ENCODE measurements around the gene TNFSF18. TPM values are rescaled to one million over a fixed set of nuclear protein-coding genes. Genes with fewer than 3 reads are reported as not detected.

The TNFSF18 gene
- polyA plus RNA-seq, 1 donor from 2014 or later = not detected

DNA sequence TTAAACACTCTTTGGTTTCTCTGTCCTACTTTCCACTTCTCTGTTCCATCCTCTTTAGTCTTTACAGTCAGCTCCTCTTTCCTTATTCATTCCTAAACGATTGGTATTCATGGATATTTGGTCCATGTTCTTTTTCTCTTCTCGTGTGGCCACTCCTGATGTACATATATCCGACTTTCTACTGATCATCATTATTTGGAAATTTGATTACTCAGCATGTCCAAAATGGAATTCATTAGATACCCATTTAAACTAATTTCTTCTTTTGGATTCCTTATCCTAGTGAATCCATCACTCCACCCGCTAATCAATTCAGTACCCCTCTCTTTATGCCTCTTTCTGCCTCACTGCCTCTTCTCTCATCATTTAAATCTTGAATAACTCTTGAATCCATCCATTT is 43.8 kb upstream of the TNFSF18 start:
- H3K9me3 ChIP-seq (ENCODE audit: low read length) = no peaks in the 10 kb centered on the region
- H3F3A ChIP-seq (ENCODE audit: insufficient read depth, low read length, poor library complexity, severe bottlenecking) = no peaks in the 10 kb centered on the region
- TF ChIP-seq SMC3 (conservative IDR thresholded peaks at IDR 0.05; ENCODE audit: poor library complexity) (no peak), RAD21 (conservative IDR thresholded peaks at IDR 0.05) (no peak), EP300 (conservative IDR thresholded peaks at IDR 0.05; ENCODE audit: poor library complexity, severe bottlenecking) (no peak)
- TF ChIP-seq, protein P1, sequence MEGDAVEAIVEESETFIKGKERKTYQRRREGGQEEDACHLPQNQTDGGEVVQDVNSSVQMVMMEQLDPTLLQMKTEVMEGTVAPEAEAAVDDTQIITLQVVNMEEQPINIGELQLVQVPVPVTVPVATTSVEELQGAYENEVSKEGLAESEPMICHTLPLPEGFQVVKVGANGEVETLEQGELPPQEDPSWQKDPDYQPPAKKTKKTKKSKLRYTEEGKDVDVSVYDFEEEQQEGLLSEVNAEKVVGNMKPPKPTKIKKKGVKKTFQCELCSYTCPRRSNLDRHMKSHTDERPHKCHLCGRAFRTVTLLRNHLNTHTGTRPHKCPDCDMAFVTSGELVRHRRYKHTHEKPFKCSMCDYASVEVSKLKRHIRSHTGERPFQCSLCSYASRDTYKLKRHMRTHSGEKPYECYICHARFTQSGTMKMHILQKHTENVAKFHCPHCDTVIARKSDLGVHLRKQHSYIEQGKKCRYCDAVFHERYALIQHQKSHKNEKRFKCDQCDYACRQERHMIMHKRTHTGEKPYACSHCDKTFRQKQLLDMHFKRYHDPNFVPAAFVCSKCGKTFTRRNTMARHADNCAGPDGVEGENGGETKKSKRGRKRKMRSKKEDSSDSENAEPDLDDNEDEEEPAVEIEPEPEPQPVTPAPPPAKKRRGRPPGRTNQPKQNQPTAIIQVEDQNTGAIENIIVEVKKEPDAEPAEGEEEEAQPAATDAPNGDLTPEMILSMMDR (IDR thresholded peaks at IDR 0.05; ENCODE audit: poor library complexity, severe bottlenecking) = no peak
- no peak overlapping the region for H2AFZ ChIP-seq (ENCODE audit: low read depth, low read length)
- H3K4me2 ChIP-seq (ENCODE audit: low read length) = no peak overlapping the region
- no peaks in the 10 kb centered on the region for H3K36me3 ChIP-seq (ENCODE audit: insufficient read depth, low read length)
- H4K20me1 ChIP-seq (ENCODE audit: insufficient read depth) = no peaks in the 10 kb centered on the region
- H3K27me3 ChIP-seq (ENCODE audit: insufficient read depth, low read depth, low read length) = no peaks in the 10 kb centered on the region
- no peaks in the 10 kb centered on the region for H3K79me2 ChIP-seq (replicated peaks; ENCODE audit: insufficient read depth, low read length)
- no peak overlapping the region for H3K9ac ChIP-seq (ENCODE audit: low read length)
- no peak overlapping the region for H3K4me3 ChIP-seq (ENCODE audit: low read length)
- no peak overlapping the region for H3K27ac ChIP-seq (ENCODE audit: low read length)
- no peaks in the 10 kb centered on the region for H3K9me2 ChIP-seq (ENCODE audit: insufficient read depth, low read length)

DNA sequence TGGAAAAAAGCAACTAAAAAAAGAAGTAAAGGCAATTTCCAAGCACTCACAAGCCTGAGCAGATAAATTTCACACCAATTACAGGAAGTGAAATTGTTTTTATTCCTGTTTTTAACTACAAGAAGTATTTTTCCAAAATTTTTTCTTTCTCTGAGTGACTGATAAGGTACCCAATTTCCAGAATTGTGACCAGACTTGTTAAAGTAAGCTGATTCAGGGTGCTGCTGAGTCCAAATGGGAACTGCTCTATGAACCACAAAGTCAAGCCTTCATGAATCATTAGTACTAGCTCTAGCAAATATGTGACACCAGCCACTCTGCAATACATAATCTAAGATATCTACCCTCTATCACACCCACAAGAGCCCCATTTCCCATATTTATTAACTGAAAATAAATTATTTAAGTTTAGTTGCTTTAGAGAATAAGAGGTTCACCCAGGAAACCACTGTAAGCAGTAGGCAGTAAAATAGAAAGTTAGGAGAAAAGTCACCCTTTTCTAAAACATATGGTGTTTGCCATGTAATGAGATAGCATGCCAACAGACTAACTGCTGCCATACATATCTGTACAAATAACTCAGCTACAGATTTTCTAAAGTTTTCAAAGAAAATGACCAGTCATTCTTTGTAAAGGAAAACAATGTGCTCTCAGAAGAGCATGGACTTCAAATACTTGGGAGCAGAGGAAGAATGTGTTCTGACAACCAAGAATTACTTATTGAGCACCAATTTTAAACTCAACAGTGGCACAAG is 43.1 kb upstream of the TNFSF18 start:
- no peaks in the 10 kb centered on the region for H3K9me3 ChIP-seq (ENCODE audit: low read length)
- no peak for TF ChIP-seq POLR2AphosphoS5 (IDR thresholded peaks at IDR 0.05)
- TF ChIP-seq EP300 (conservative IDR thresholded peaks at IDR 0.05; ENCODE audit: poor library complexity, severe bottlenecking) = no peak
- no peak for TF ChIP-seq RAD21 (conservative IDR thresholded peaks at IDR 0.05)
- TF ChIP-seq, protein P1 (IDR thresholded peaks at IDR 0.05; ENCODE audit: poor library complexity, severe bottlenecking) = no peak
- no peak overlapping the region for H3K4me3 ChIP-seq (ENCODE audit: low read length)
- no peak overlapping the region for H3K9ac ChIP-seq (ENCODE audit: low read length)
- no peaks in the 10 kb centered on the region for H3K79me2 ChIP-seq (replicated peaks; ENCODE audit: insufficient read depth, low read length)
- H3K4me2 ChIP-seq (ENCODE audit: low read length) = no peak overlapping the region
- H3K9me2 ChIP-seq (ENCODE audit: insufficient read depth, low read length) = no peaks in the 10 kb centered on the region
- no peak overlapping the region for H2AFZ ChIP-seq (ENCODE audit: low read depth, low read length)
- H4K20me1 ChIP-seq (ENCODE audit: insufficient read depth) = no peaks in the 10 kb centered on the region
- H3F3A ChIP-seq (ENCODE audit: insufficient read depth, low read length, poor library complexity, severe bottlenecking) = no peaks in the 10 kb centered on the region
- H3K27me3 ChIP-seq (ENCODE audit: insufficient read depth, low read depth, low read length) = no peaks in the 10 kb centered on the region
- H3K27ac ChIP-seq (ENCODE audit: low read length) = no peak overlapping the region
- H3K36me3 ChIP-seq (ENCODE audit: insufficient read depth, low read length) = no peaks in the 10 kb centered on the region

DNA sequence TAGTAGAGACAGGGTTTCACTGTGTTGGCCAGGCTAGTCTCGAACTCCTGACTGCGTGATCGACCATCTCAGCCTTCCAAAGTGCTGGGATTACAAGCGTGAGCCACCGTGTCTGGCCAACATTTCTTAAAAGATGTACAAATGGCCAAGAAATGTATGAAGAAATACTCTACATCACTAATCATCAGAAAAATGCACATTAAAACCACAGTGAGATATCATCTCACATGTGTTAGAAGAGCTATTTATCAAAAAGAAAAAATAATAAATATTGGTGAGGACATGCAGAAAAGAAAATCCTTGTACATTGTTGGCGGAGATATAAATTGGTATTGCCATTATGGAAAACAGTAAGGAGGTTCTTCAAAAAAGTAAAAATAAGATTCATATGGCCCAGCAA is 33.6 kb upstream of the TNFSF18 start:
- H3K9me3 ChIP-seq (ENCODE audit: low read length) = no peaks in the 10 kb centered on the region
- no peak overlapping the region for H2AFZ ChIP-seq (ENCODE audit: low read depth, low read length)

More for the DNA sequence above, 33.6 kb upstream of the TNFSF18 start:
- H3K27ac ChIP-seq (ENCODE audit: low read length) = no peak overlapping the region
- no peak overlapping the region for H3K9ac ChIP-seq (ENCODE audit: low read length)
- H3K36me3 ChIP-seq (ENCODE audit: insufficient read depth, low read length) = no peaks in the 10 kb centered on the region
- H3K79me2 ChIP-seq (replicated peaks; ENCODE audit: insufficient read depth, low read length) = no peaks in the 10 kb centered on the region
- no peaks in the 10 kb centered on the region for H4K20me1 ChIP-seq (ENCODE audit: insufficient read depth)
- TF ChIP-seq RAD21 (conservative IDR thresholded peaks at IDR 0.05) (no peak), SMC3 (conservative IDR thresholded peaks at IDR 0.05; ENCODE audit: poor library complexity) (no peak), MXI1 (conservative IDR thresholded peaks at IDR 0.05; ENCODE audit: poor library complexity, severe bottlenecking) (no peak), TAF1 (IDR thresholded peaks at IDR 0.05; ENCODE audit: low read depth) (no peak), POLR2AphosphoS5 (IDR thresholded peaks at IDR 0.05) (no peak), EZH2 (IDR thresholded peaks at IDR 0.05; ENCODE audit: borderline replicate concordance, insufficient read depth, low read length, poor library complexity, severe bottlenecking) (no peak), EP300 (conservative IDR thresholded peaks at IDR 0.05; ENCODE audit: poor library complexity, severe bottlenecking) (no peak)
- TF ChIP-seq, protein P1 (IDR thresholded peaks at IDR 0.05; ENCODE audit: poor library complexity, severe bottlenecking) = no peak
- TF ChIP-seq, protein P2, sequence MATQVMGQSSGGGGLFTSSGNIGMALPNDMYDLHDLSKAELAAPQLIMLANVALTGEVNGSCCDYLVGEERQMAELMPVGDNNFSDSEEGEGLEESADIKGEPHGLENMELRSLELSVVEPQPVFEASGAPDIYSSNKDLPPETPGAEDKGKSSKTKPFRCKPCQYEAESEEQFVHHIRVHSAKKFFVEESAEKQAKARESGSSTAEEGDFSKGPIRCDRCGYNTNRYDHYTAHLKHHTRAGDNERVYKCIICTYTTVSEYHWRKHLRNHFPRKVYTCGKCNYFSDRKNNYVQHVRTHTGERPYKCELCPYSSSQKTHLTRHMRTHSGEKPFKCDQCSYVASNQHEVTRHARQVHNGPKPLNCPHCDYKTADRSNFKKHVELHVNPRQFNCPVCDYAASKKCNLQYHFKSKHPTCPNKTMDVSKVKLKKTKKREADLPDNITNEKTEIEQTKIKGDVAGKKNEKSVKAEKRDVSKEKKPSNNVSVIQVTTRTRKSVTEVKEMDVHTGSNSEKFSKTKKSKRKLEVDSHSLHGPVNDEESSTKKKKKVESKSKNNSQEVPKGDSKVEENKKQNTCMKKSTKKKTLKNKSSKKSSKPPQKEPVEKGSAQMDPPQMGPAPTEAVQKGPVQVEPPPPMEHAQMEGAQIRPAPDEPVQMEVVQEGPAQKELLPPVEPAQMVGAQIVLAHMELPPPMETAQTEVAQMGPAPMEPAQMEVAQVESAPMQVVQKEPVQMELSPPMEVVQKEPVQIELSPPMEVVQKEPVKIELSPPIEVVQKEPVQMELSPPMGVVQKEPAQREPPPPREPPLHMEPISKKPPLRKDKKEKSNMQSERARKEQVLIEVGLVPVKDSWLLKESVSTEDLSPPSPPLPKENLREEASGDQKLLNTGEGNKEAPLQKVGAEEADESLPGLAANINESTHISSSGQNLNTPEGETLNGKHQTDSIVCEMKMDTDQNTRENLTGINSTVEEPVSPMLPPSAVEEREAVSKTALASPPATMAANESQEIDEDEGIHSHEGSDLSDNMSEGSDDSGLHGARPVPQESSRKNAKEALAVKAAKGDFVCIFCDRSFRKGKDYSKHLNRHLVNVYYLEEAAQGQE (IDR thresholded peaks at IDR 0.05; ENCODE audit: borderline replicate concordance) = no peak
- no peak overlapping the region for H3K4me2 ChIP-seq (ENCODE audit: low read length)
- no peak overlapping the region for H3K4me3 ChIP-seq (ENCODE audit: low read length)
- H3K9me2 ChIP-seq (ENCODE audit: insufficient read depth, low read length) = no peaks in the 10 kb centered on the region
- H3K27me3 ChIP-seq (ENCODE audit: insufficient read depth, low read depth, low read length) = no peaks in the 10 kb centered on the region
- H3F3A ChIP-seq (ENCODE audit: insufficient read depth, low read length, poor library complexity, severe bottlenecking) = no peaks in the 10 kb centered on the region

Measured in neural cell (in vitro differentiated cells).